GM15510 (cell line): ENCODE measurements around the gene RFXANK.

Experiments
- POLR2A ChIP-seq: IDR thresholded peaks from 3 replicates; pipeline ENCODE4 v1.6.1; 2011; ENCODE audit warnings: borderline replicate concordance; ENCODE audit not compliant: insufficient read length; ENCODE audit errors: extremely low read depth

Gene RFXANK

GRCh38 chr19:19160461-19161035 is 31.5 kb upstream of the RFXANK start:
- TF ChIP-seq POLR2A, result no peak

GRCh38 chr19:19162495-19162894 is 29.6 kb upstream of the RFXANK start:
- no peak for TF ChIP-seq POLR2A

- no peak for TF ChIP-seq POLR2A
Observed at GRCh38 chr19:19165396-19165795, 26.7 kb upstream of the RFXANK start.

- no peak for TF ChIP-seq POLR2A
Observed at GRCh38 chr19:19167612-19168011, 24.4 kb upstream of the RFXANK start.

- no peak for TF ChIP-seq POLR2A
Observed at GRCh38 chr19:19169236-19170052, 22.6 kb upstream of the RFXANK start.

GRCh38 chr19:19170053-19170872 is 21.8 kb upstream of the RFXANK start, which contains the start of gene MEF2B:
Gene MEF2B (minus strand): TSS chr19:19170263. CDS start chr19:19150735, 19,528 bp downstream.
- peak; percentile 98 for TF ChIP-seq POLR2A

GRCh38 chr19:19170873-19171672 is 21.0 kb upstream of the RFXANK start:
- TF ChIP-seq POLR2A, result no peak

- TF ChIP-seq POLR2A, result peak; percentile 15
Observed at GRCh38 chr19:19171821-19172532, 20.1 kb upstream of the RFXANK start.

- no peak for TF ChIP-seq POLR2A
Observed at GRCh38 chr19:19176950-19177349, 15.1 kb upstream of the RFXANK start.

GRCh38 chr19:19179548-19180441 is 12.3 kb upstream of the RFXANK start:
- TF ChIP-seq POLR2A, result no peak

- TF ChIP-seq POLR2A, result no peak
Observed at GRCh38 chr19:19181488-19181998, 10.5 kb upstream of the RFXANK start.

GRCh38 chr19:19185853-19186740 is 6.0 kb upstream of the RFXANK start:
- TF ChIP-seq POLR2A, result no peak
